K562 (cell line): ENCODE results near the gene REEP2. TPM values are rescaled to one million over a fixed set of nuclear protein-coding genes. Genes with fewer than 3 reads are reported as not detected.

Experiments
- ATF1 ChIP-seq, 2 experiments: fragments of 450-650 bp in 1 of 2; IDR thresholded peaks; 2 replicates each; pipeline ENCODE4 v1.6.1; 2016; ENCODE audit warnings: missing compliant biosample characterization in 1 of 2, missing genetic modification characterization in 1 of 2
- BMI1 ChIP-seq: fragments of 150-350 bp; IDR thresholded peaks from 2 replicates; pipeline ENCODE4 v1.6.1; 2014; ENCODE audit warnings: low read length
- CHCHD3 ChIP-seq: fragments of 250-450 bp; sonication (Bioruptor Pico); IDR thresholded peaks from 2 replicates; pipeline ENCODE4 v2.1.2; 2022; ENCODE audit warnings: mild to moderate bottlenecking
- EGR1 ChIP-seq: fragments of 450-650 bp; conservative IDR thresholded peaks from 2 replicates; pipeline ENCODE4 v1.6.1; 2017; ENCODE audit warnings: mild to moderate bottlenecking
- ESRRA ChIP-seq: fragments of 450-650 bp; IDR thresholded peaks from 2 replicates; pipeline ENCODE4 v1.6.1; 2014; ENCODE audit warnings: low read depth, mild to moderate bottlenecking, moderate library complexity, borderline replicate concordance
- FOXA1 ChIP-seq: fragments of 450-650 bp; IDR thresholded peaks from 2 replicates; pipeline ENCODE4 v1.6.1; 2016; ENCODE audit warnings: mild to moderate bottlenecking, borderline replicate concordance
- HMG20A ChIP-seq: fragments of 450-650 bp; formaldehyde crosslinking; conservative IDR thresholded peaks from 2 replicates; pipeline ENCODE4 v1.4.0; 2020; ENCODE audit warnings: mild to moderate bottlenecking, mixed read lengths
- JUNB ChIP-seq: fragments of 450-650 bp; formaldehyde crosslinking; conservative IDR thresholded peaks from 2 replicates; pipeline ENCODE4 v1.4.0; 2020; ENCODE audit warnings: mild to moderate bottlenecking
- NCOA1 ChIP-seq: fragments of 450-650 bp; IDR thresholded peaks from 2 replicates; pipeline ENCODE4 v1.6.1; 2016; ENCODE audit warnings: low read depth
- NFATC3 ChIP-seq: fragments of 450-650 bp; IDR thresholded peaks from 2 replicates; pipeline ENCODE4 v1.6.1; 2017; ENCODE audit warnings: mild to moderate bottlenecking
- RBFOX2 ChIP-seq: fragments of 200-400 bp; formaldehyde crosslinking; IDR thresholded peaks from 2 replicates; pipeline ENCODE4 v1.6.1; 2017; ENCODE audit warnings: low read depth, mild to moderate bottlenecking, low read length, moderate library complexity
- SMAD3 ChIP-seq: fragments of 450-650 bp; formaldehyde crosslinking; conservative IDR thresholded peaks from 2 replicates; pipeline ENCODE4 v1.4.0; 2020; ENCODE audit warnings: mild to moderate bottlenecking
- SP1 ChIP-seq: sonication (generic); formaldehyde crosslinking; IDR thresholded peaks from 2 replicates; pipeline ENCODE4 v1.8.1; 2022; ENCODE audit warnings: mild to moderate bottlenecking, missing genetic modification reagents
- TCF3 ChIP-seq: sonication (generic); formaldehyde crosslinking; IDR thresholded peaks from 2 replicates; pipeline ENCODE4 v1.4.0; 2020; ENCODE audit warnings: mild to moderate bottlenecking, missing genetic modification reagents
- TGIF2 ChIP-seq: sonication (generic); formaldehyde crosslinking; IDR thresholded peaks from 2 replicates; pipeline ENCODE4 v1.8.1; 2022; ENCODE audit warnings: mild to moderate bottlenecking, missing genetic modification reagents, moderate library complexity
- ZKSCAN1 ChIP-seq: fragments of 150-350 bp; IDR thresholded peaks from 2 replicates; pipeline ENCODE4 v1.6.1; 2016; ENCODE audit warnings: low read depth, low read length
- ZNF217 ChIP-seq: sonication (generic); formaldehyde crosslinking; IDR thresholded peaks from 2 replicates; pipeline ENCODE4 v1.8.0; 2022; ENCODE audit warnings: mild to moderate bottlenecking, missing genetic modification reagents
- ZNF699 ChIP-seq: fragments of 250-450 bp; sonication (Bioruptor Pico); IDR thresholded peaks from 2 replicates; pipeline ENCODE4 v1.8.0; 2021; ENCODE audit warnings: mild to moderate bottlenecking, moderate library complexity; ENCODE audit not compliant: insufficient replicate concordance
- polyA plus RNA-seq, 8 experiments: library from polyadenylated mRNA; depleted of rRNA in 4 of 8; stranded (reverse) in 5 of 8; unstranded in 3 of 8; fragments of >200 nt; fragmentation: Nextera tagmentation in 2 of 8; fragmentation: Illumina TruSeq in 1 of 8; extraction: Ambion mirVana in 2 of 8; extraction: Trizol in 1 of 8; gene quantifications; 2 replicates each; pipeline versions ENCODE4 v1.2.1 to v1.2.3, GENCODE V29; 2011 to 2014; ENCODE audit warnings: inconsistent platforms in 1 of 8, missing spikeins in 1 of 8
- total RNA-seq, 7 experiments: library from RNA; depleted of rRNA in 6 of 7; stranded (reverse); fragments of >200 nt in 6 of 7; fragmentation: Illumina TruSeq in 2 of 7; extraction: Trizol in 2 of 7; gene quantifications; 2 replicates each; pipeline versions ENCODE4 v1.2.1 to v1.2.3, GENCODE V29; 2011 to 2021; ENCODE audit warnings: low replicate concordance in 1 of 7
- TF ChIP-seq, protein P1 (sequence below): fragments of 150-350 bp; conservative IDR thresholded peaks from 2 replicates; pipeline ENCODE4 v1.6.1; 2014; ENCODE audit warnings: low read length
- TF ChIP-seq, protein P2 (sequence below): sonication (generic); formaldehyde crosslinking; IDR thresholded peaks from 2 replicates; pipeline ENCODE4 v1.8.1; 2023; ENCODE audit warnings: mild to moderate bottlenecking, missing genetic modification reagents
- TF ChIP-seq, protein P3 (sequence below): sonication (generic); formaldehyde crosslinking; IDR thresholded peaks from 2 replicates; pipeline ENCODE4 v1.8.0; 2022; ENCODE audit warnings: missing genetic modification reagents, mild to moderate bottlenecking, moderate library complexity, borderline replicate concordance
- TF ChIP-seq, protein P4 (sequence below): fragments of 450-650 bp; formaldehyde crosslinking; IDR thresholded peaks from 2 replicates; pipeline ENCODE4 v1.4.0; 2020; ENCODE audit warnings: mild to moderate bottlenecking, moderate library complexity

Gene REEP2
- total and polyA plus RNA-seq, 9 of the 15 experiments (the other 6 are each of a cell fraction or from before 2014, with no cell fraction given) = 0.03 to 1.1 (median 0.12) TPM; not detected in 1

DNA sequence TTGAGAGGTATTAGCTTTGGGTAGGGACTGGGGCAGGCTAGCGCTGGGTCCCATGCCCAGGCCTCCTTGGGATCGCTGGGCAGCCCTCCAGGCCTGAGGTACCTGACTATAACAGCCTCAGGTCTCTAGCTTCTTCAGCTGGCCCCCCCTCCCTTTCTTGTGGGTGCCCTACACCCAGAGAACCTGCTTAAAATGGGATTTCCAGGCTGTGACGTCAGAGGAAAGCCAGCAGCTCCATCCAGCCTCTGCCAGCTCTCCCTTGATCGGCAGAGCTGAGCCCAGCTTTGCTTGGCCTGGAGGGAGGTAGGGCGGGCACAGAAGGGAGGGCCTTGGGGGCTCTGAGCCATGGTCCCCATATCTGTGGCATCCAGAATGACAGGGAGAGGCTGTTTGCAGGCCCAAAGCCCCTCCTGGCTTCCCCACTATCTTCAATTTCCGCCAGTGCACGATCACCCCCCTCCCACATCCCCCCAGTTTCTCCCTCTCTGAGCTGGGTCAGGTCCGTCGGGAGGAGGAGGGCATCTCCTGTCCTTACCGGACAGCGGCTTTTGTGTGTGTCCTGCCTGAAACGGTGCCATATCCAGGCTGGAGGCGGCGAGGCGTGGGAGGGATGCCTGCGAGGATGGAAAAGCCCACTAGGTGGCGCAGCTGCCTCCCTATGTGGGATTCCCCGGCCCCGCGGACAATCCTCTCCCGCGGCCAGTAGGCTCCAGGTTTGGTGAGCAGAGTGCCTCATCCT, 10.8 kb downstream of the REEP2 start (continued):
- TF ChIP-seq, protein P1, sequence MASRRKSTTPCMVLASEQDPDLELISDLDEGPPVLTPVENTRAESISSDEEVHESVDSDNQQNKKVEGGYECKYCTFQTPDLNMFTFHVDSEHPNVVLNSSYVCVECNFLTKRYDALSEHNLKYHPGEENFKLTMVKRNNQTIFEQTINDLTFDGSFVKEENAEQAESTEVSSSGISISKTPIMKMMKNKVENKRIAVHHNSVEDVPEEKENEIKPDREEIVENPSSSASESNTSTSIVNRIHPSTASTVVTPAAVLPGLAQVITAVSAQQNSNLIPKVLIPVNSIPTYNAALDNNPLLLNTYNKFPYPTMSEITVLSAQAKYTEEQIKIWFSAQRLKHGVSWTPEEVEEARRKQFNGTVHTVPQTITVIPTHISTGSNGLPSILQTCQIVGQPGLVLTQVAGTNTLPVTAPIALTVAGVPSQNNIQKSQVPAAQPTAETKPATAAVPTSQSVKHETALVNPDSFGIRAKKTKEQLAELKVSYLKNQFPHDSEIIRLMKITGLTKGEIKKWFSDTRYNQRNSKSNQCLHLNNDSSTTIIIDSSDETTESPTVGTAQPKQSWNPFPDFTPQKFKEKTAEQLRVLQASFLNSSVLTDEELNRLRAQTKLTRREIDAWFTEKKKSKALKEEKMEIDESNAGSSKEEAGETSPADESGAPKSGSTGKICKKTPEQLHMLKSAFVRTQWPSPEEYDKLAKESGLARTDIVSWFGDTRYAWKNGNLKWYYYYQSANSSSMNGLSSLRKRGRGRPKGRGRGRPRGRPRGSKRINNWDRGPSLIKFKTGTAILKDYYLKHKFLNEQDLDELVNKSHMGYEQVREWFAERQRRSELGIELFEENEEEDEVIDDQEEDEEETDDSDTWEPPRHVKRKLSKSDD = no peak
- TF ChIP-seq ZNF217 (CRISPR knock-in tag) (no peak), BMI1 (no peak), CHCHD3 (no peak), TCF3 (no peak), ZKSCAN1 (peak; percentile 34; the same call in 1 of the 2 replicates), FOXA1 (no peak), HMG20A (no peak), JUNB (CRISPR knock-in tag) (no peak), NFATC3 (no peak), NCOA1 (no peak), SP1 (CRISPR knock-in tag) (peak; percentile 53; the same call in 1 of the 2 replicates), TGIF2 (CRISPR knock-in tag) (no peak), SMAD3 (CRISPR knock-in tag) (no peak), EGR1 (peak; percentile 97), RBFOX2 (peak; percentile 49), ATF1 (CRISPR knock-in tag; IDR thresholded peaks at IDR 0.05) (no peak), ATF1 (tag; IDR thresholded peaks at IDR 0.05) (peak; percentile 65), ZNF699 (CRISPR knock-in tag) (no peak), ESRRA (peak; percentile 45; the same call in 1 of the 2 replicates)
- TF ChIP-seq, protein P2, sequence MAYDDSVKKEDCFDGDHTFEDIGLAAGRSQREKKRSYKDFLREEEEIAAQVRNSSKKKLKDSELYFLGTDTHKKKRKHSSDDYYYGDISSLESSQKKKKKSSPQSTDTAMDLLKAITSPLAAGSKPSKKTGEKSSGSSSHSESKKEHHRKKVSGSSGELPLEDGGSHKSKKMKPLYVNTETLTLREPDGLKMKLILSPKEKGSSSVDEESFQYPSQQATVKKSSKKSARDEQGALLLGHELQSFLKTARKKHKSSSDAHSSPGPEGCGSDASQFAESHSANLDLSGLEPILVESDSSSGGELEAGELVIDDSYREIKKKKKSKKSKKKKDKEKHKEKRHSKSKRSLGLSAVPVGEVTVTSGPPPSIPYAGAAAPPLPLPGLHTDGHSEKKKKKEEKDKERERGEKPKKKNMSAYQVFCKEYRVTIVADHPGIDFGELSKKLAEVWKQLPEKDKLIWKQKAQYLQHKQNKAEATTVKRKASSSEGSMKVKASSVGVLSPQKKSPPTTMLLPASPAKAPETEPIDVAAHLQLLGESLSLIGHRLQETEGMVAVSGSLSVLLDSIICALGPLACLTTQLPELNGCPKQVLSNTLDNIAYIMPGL = 0 out of 2 replicates have a peak, but pooled peaks have one; percentile 45
- TF ChIP-seq, protein P3, sequence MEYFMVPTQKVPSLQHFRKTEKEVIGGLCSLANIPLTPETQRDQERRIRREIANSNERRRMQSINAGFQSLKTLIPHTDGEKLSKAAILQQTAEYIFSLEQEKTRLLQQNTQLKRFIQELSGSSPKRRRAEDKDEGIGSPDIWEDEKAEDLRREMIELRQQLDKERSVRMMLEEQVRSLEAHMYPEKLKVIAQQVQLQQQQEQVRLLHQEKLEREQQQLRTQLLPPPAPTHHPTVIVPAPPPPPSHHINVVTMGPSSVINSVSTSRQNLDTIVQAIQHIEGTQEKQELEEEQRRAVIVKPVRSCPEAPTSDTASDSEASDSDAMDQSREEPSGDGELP (CRISPR knock-in tag) = peak; percentile 80; the same call in 1 of the 2 replicates
- TF ChIP-seq, protein P4, sequence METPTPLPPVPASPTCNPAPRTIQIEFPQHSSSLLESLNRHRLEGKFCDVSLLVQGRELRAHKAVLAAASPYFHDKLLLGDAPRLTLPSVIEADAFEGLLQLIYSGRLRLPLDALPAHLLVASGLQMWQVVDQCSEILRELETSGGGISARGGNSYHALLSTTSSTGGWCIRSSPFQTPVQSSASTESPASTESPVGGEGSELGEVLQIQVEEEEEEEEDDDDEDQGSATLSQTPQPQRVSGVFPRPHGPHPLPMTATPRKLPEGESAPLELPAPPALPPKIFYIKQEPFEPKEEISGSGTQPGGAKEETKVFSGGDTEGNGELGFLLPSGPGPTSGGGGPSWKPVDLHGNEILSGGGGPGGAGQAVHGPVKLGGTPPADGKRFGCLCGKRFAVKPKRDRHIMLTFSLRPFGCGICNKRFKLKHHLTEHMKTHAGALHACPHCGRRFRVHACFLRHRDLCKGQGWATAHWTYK (CRISPR knock-in tag) = no peak
